ENCODE measurements around the gene PER1. TPM values are rescaled to one million over a fixed set of nuclear protein-coding genes. Genes with fewer than 3 reads are reported as not detected.

PER1 gene
- total RNA-seq, 1 donor from 2014 or later: 30.0 TPM

DNA sequence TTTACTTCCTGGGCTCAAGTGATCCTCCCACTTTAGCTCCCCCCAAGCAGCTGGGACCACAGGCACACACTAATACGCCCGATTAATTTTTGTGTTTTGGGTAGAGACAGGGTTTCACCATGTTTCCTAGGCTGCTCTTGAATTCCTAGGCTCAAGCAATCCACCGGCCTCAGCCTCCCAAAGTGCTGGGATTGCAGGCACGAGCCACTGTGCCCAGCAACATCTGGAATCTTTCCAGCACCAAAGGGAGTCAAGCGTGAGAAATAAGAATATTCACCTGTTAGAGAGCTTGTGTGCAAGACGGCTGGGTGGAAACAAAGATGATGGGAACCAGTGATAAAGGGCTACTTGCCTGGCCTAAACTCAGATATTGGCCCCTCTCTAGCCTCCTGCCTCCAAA is 50.5 kb downstream of the PER1 start:
- no peak overlapping the region for H3K27ac Mint-ChIP-seq (ENCODE audit: unreplicated experiment)
- peaks cover 6% of the 10 kb centered on the region for H3K4me1 Mint-ChIP-seq (ENCODE audit: unreplicated experiment)
- TF ChIP-seq, protein P1, sequence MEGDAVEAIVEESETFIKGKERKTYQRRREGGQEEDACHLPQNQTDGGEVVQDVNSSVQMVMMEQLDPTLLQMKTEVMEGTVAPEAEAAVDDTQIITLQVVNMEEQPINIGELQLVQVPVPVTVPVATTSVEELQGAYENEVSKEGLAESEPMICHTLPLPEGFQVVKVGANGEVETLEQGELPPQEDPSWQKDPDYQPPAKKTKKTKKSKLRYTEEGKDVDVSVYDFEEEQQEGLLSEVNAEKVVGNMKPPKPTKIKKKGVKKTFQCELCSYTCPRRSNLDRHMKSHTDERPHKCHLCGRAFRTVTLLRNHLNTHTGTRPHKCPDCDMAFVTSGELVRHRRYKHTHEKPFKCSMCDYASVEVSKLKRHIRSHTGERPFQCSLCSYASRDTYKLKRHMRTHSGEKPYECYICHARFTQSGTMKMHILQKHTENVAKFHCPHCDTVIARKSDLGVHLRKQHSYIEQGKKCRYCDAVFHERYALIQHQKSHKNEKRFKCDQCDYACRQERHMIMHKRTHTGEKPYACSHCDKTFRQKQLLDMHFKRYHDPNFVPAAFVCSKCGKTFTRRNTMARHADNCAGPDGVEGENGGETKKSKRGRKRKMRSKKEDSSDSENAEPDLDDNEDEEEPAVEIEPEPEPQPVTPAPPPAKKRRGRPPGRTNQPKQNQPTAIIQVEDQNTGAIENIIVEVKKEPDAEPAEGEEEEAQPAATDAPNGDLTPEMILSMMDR (IDR thresholded peaks at IDR 0.05; ENCODE audit: unreplicated experiment): no peak
- H3K36me3 Mint-ChIP-seq (ENCODE audit: low read depth, unreplicated experiment): peaks cover 4% of the 10 kb centered on the region
- H3K27me3 Mint-ChIP-seq (ENCODE audit: unreplicated experiment): peaks cover 14% of the 10 kb centered on the region
- no peak for DNase-seq (ENCODE audit: low spot score)
- no peak overlapping the region for H3K4me3 Mint-ChIP-seq (ENCODE audit: unreplicated experiment)
- H3K9me3 Mint-ChIP-seq (ENCODE audit: unreplicated experiment): no peaks in the 10 kb centered on the region

DNA sequence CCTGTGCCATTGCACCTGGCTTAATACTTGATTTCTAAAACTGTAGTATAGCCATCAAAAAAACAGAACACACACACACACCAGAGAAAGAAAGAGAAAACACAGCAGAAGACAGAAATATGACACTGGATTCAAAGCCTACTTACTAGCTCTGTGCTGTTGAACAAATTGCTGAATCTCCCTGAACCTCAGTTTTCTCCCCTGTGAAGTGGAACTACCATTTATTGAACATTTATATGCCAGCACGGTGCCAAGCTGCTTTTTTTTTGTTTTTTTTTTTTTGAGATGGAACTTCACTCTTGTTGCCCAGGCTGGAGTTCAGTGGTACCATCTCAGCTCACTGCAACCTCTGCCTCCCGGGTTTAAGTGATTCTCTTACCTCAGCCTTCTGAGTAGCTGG is 51.4 kb downstream of the PER1 start:
- peaks cover 11% of the 10 kb centered on the region for H3K27me3 Mint-ChIP-seq (ENCODE audit: unreplicated experiment)
- TF ChIP-seq, protein P1 (IDR thresholded peaks at IDR 0.05; ENCODE audit: unreplicated experiment): no peak
- H3K4me1 Mint-ChIP-seq (ENCODE audit: unreplicated experiment): peaks cover 6% of the 10 kb centered on the region
- H3K36me3 Mint-ChIP-seq (ENCODE audit: low read depth, unreplicated experiment): peaks cover 4% of the 10 kb centered on the region
- no peak overlapping the region for H3K27ac Mint-ChIP-seq (ENCODE audit: unreplicated experiment)
- H3K4me3 Mint-ChIP-seq (ENCODE audit: unreplicated experiment): no peak overlapping the region
- no peaks in the 10 kb centered on the region for H3K9me3 Mint-ChIP-seq (ENCODE audit: unreplicated experiment)
- DNase-seq (ENCODE audit: low spot score): no peak

DNA sequence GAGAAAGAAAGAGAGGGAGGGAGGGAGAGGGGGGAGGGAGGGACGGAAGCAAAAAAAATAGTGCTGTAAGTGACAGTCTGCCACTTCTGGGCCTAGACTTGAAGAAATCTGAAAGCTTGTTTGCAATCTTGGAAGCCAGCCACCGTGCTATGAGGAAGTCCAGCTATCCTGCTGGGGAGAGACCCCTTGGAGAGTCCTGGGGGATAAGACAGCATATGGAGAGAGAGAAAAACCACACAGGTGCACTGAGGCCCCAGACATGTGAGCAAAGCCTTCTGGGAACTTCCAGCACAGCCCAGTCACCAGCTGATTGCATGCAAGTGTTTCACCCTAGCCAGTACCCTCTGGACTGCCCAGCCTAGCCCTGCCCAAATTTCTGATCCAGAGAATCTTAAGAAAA is 52.1 kb downstream of the PER1 start:
- H3K27ac Mint-ChIP-seq (ENCODE audit: unreplicated experiment): no peak overlapping the region
- H3K4me1 Mint-ChIP-seq (ENCODE audit: unreplicated experiment): peaks cover 4% of the 10 kb centered on the region
- TF ChIP-seq, protein P1 (IDR thresholded peaks at IDR 0.05; ENCODE audit: unreplicated experiment): no peak
- no peak overlapping the region for H3K4me3 Mint-ChIP-seq (ENCODE audit: unreplicated experiment)
- H3K9me3 Mint-ChIP-seq (ENCODE audit: unreplicated experiment): no peaks in the 10 kb centered on the region
- H3K36me3 Mint-ChIP-seq (ENCODE audit: low read depth, unreplicated experiment): peaks cover 2% of the 10 kb centered on the region
- peaks cover 8% of the 10 kb centered on the region for H3K27me3 Mint-ChIP-seq (ENCODE audit: unreplicated experiment)
- no peak for DNase-seq (ENCODE audit: low spot score)

DNA sequence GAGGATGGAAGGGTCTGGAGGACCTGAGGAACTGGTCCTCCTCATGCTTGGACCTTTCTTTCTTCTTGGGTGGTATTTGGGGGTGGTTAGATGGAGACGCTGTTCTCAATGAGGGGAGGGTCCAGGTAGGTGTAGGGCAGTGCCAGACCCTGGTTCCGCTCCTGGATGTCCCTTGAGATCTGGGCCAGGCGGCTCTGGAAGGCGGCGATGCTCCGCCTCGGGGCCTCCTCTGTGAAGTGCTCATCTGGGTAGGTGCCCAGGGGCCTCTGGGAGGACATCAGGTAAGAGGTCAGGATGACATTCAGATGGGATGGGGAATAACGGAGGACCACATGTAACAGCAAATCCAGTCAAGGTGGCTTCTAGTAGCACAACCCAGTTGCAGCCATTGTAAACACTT is 55.7 kb downstream of the PER1 start:
- TF ChIP-seq, protein P1 (IDR thresholded peaks at IDR 0.05; ENCODE audit: unreplicated experiment): no peak
- Mint-ChIP-seq H3K4me3 (ENCODE audit: unreplicated experiment) (no peak overlapping the region), H3K36me3 (ENCODE audit: low read depth, unreplicated experiment) (no peaks in the 10 kb centered on the region), H3K27ac (ENCODE audit: unreplicated experiment) (no peak overlapping the region), H3K27me3 (ENCODE audit: unreplicated experiment) (peaks cover 5% of the 10 kb centered on the region), H3K4me1 (ENCODE audit: unreplicated experiment) (no peaks in the 10 kb centered on the region), H3K9me3 (ENCODE audit: unreplicated experiment) (no peaks in the 10 kb centered on the region)
- no peak for DNase-seq (ENCODE audit: low spot score)

DNA sequence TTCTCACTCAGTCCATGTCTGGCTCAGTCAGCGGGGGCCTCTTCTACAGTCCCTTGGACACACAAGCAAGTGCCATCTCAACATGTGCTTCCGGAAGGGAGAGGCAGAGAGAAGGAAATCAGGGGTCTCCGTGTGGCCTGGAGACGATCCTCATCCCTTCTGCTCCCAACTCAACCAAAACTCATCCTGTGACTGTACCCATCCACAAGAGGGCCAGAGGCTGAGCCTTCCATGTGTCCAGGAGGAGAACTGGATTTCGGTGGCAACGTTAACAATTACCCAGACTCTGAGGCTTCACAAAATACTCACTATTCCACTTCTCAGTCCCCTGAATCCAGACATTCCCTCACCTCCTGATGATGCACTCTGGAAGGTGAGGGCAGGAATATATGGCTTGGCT is 56.8 kb downstream of the PER1 start:
- TF ChIP-seq, protein P1 (IDR thresholded peaks at IDR 0.05; ENCODE audit: unreplicated experiment): no peak
- H3K27ac Mint-ChIP-seq (ENCODE audit: unreplicated experiment): no peak overlapping the region
- H3K4me3 Mint-ChIP-seq (ENCODE audit: unreplicated experiment): no peak overlapping the region
- H3K9me3 Mint-ChIP-seq (ENCODE audit: unreplicated experiment): no peaks in the 10 kb centered on the region
- no peaks in the 10 kb centered on the region for H3K4me1 Mint-ChIP-seq (ENCODE audit: unreplicated experiment)
- DNase-seq (ENCODE audit: low spot score): no peak
- H3K36me3 Mint-ChIP-seq (ENCODE audit: low read depth, unreplicated experiment): no peaks in the 10 kb centered on the region
- H3K27me3 Mint-ChIP-seq (ENCODE audit: unreplicated experiment): peaks cover 5% of the 10 kb centered on the region
